ENCODE measurements around the gene PLAAT1. TPM values are rescaled to one million over a fixed set of nuclear protein-coding genes. Genes with fewer than 3 reads are reported as not detected.

PLAAT1 gene
- total and polyA plus RNA-seq, 8 donors = 1.00 to 5.8 (median 1.6) TPM; not detected in 5

- H3K4me1 ChIP-seq = peaks cover 0 to 12% (median 3%) of the 10 kb centered on the region in 4 donors
- intact Hi-C loops (cut with DNase I; ENCODE audit: low total_unique reads) = no loop called here
- no peaks in the 10 kb centered on the region for H3K9me3 ChIP-seq
- no peaks in the 10 kb centered on the region for H3K27me3 ChIP-seq
- 61 to 90% (median 73%) methylated on average over 1 of the region's 1 CpG for WGBS, 5 donors
- H3K27ac ChIP-seq = no peak overlapping the region
- no peak for DNase-seq
- H3K4me3 ChIP-seq = no peak overlapping the region
- TF ChIP-seq EP300 (IDR thresholded peaks at IDR 0.05) (no peak), POLR2A (IDR thresholded peaks at IDR 0.05) (no peak), POLR2AphosphoS5 (IDR thresholded peaks at IDR 0.05) (no peak), CTCF (IDR thresholded peaks at IDR 0.05) (no peak)
- no peaks in the 10 kb centered on the region for H3K36me3 ChIP-seq
Observed at GRCh38 chr3:193210618-193211017, 30.4 kb upstream of the PLAAT1 start.

DNA sequence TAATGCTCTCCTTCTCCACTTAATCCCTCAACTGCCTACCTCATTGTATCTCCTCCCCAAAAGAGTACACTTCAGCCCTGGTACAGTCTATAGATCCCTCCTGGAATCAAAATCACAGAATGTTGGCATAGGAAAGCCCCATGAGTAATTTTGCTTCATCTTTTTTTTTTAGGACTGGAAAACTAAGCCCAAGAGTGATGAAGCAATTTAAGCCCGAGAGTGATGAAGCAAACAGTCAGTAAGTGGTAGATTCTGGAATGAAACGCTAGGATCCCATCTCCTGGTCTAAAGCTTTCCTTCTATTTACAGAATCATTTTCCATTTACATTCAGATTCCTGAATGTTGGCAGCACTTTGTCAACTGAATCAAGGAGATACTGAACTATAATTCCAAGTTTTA, 29.8 kb upstream of the PLAAT1 start:
- Histone ChIP-seq H3K27me3 (no peaks in the 10 kb centered on the region), H3K9me3 (no peaks in the 10 kb centered on the region), H3K4me1 (peaks cover 0 to 12% (median 3%) of the 10 kb centered on the region in 4 donors), H3K4me3 (no peak overlapping the region), H3K27ac (no peak overlapping the region), H3K36me3 (no peaks in the 10 kb centered on the region)
- intact Hi-C loops (cut with DNase I; ENCODE audit: low total_unique reads) = no loop called here
- WGBS, 5 donors = 64 to 74% (median 71%) methylated on average over 2 of the region's 2 CpGs
- TF ChIP-seq CTCF (IDR thresholded peaks at IDR 0.05) (no peak), POLR2AphosphoS5 (IDR thresholded peaks at IDR 0.05) (no peak), POLR2A (IDR thresholded peaks at IDR 0.05) (no peak), EP300 (IDR thresholded peaks at IDR 0.05) (no peak)
- no peak for DNase-seq

DNA sequence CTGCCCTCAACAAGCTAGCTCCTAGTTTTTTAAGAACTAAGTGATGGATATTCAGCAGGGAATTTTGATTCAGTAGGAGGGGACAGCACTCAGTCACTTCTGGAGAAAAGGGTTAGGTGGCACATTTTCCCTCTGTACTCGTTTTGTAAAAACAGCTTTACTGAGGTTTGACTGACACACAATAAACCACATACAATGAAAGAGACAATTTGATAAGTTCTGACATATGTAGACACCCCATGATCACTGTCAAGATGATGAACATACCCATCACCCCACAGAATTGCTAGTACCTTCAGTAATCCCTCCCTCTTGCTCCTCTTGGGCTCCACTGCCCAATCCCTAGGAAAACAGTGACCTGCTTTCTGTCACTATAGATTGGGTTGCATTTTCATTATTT, 29.0 kb upstream of the PLAAT1 start:
- Histone ChIP-seq H3K4me3 (no peak overlapping the region), H3K27me3 (no peaks in the 10 kb centered on the region), H3K36me3 (no peaks in the 10 kb centered on the region), H3K9me3 (no peaks in the 10 kb centered on the region), H3K27ac (no peak overlapping the region), H3K4me1 (peaks cover 0 to 12% (median 3%) of the 10 kb centered on the region in 4 donors)
- intact Hi-C loops (cut with DNase I; ENCODE audit: low total_unique reads) = no loop called here
- DNase-seq = no peak
- 22 to 41% (median 39%) methylated on average over 1 of the region's 1 CpG for WGBS, 5 donors
- TF ChIP-seq POLR2A (IDR thresholded peaks at IDR 0.05) (no peak), CTCF (IDR thresholded peaks at IDR 0.05) (no peak)

DNA sequence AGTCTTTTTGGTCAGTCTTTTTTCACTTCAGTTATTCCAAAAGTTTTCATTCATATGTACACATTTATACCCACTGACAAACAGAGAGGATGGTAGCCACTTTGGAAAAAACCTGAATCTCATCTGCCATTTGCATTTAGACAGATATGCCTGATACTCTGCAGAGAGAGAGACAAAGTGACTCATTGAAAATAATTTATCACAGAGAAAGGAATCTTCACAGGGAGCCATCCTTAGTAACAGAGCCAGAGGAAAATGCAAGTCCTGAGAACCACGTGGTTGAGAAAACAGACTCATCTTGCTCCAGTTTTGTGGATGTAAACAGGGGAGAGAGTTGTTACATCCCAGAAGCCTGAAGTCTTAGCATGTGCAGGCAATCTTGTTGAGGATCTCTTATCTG, 28.2 kb upstream of the PLAAT1 start:
- Histone ChIP-seq H3K36me3 (no peaks in the 10 kb centered on the region), H3K4me1 (peaks cover 0 to 4% (median 1%) of the 10 kb centered on the region in 4 donors), H3K4me3 (no peak overlapping the region), H3K27me3 (no peaks in the 10 kb centered on the region), H3K27ac (no peak overlapping the region), H3K9me3 (no peaks in the 10 kb centered on the region)
- no peak for TF ChIP-seq POLR2AphosphoS5 (IDR thresholded peaks at IDR 0.05)
- TF ChIP-seq CTCF (IDR thresholded peaks at IDR 0.05) = no peak
- TF ChIP-seq POLR2A (IDR thresholded peaks at IDR 0.05) = no peak
- no peak for TF ChIP-seq EP300 (IDR thresholded peaks at IDR 0.05)
- no peak for DNase-seq
- 34 to 63% (median 54%) methylated on average over 1 of the region's 1 CpG for WGBS, 5 donors
- intact Hi-C loops (cut with DNase I; ENCODE audit: low total_unique reads) = no loop called here

All from stomach (tissue), 9 donors.